HuH-7.5 (cell line): ENCODE results near the gene RASSF7.
"Not testable (repeated sequence)": the region's sequence is repeated elsewhere in the genome, so short reads cannot be mapped to it uniquely, and the experiment has no call there.

Source experiments
- DNase-seq: peaks from one replicate; pipeline ENCODE4 v3.0.0; 2011; ENCODE audit warnings: low spot score

Gene RASSF7

GRCh38 chr11:560305-561147 lies at the start of gene RASSF7, which contains the start of gene LMNTD2:
TSS of gene RASSF7 (plus strand) at chr11:560970. CDS start at chr11:561769, 799 bp downstream.
TSS of gene LMNTD2 (minus strand) at chr11:560738. CDS start at chr11:560716, 22 bp downstream.
- DNase-seq: peak; percentile 99

- DNase-seq: no peak
Observed at GRCh38 chr11:512761-513595, 47.8 kb upstream of the RASSF7 start.

- DNase-seq: no peak
Observed at GRCh38 chr11:514606-515005, 46.2 kb upstream of the RASSF7 start.

GRCh38 chr11:515131-515530 lies 45.6 kb upstream of the RASSF7 start:
- no peak for DNase-seq

GRCh38 chr11:516400-516799 lies 44.4 kb upstream of the RASSF7 start:
- no peak for DNase-seq

GRCh38 chr11:516918-517685 lies 43.7 kb upstream of the RASSF7 start:
- not testable (repeated sequence) for DNase-seq

- peak; percentile 83 for DNase-seq
Observed at GRCh38 chr11:518463-519202, 42.1 kb upstream of the RASSF7 start.

GRCh38 chr11:520428-521176 lies 40.2 kb upstream of the RASSF7 start:
- no peak for DNase-seq

GRCh38 chr11:521177-521688 lies 39.5 kb upstream of the RASSF7 start:
- DNase-seq: no peak

- DNase-seq: no peak
Observed at GRCh38 chr11:526192-526591, 34.6 kb upstream of the RASSF7 start.

GRCh38 chr11:528166-528814 lies 32.5 kb upstream of the RASSF7 start:
- DNase-seq: no peak

GRCh38 chr11:528815-529727 lies 31.7 kb upstream of the RASSF7 start:
- no peak for DNase-seq

GRCh38 chr11:529728-530411 lies 30.9 kb upstream of the RASSF7 start:
- DNase-seq: no peak

- no peak for DNase-seq
Observed at GRCh38 chr11:530960-531831, 29.6 kb upstream of the RASSF7 start.

GRCh38 chr11:531919-532526 lies 28.7 kb upstream of the RASSF7 start:
- no peak for DNase-seq

- no peak for DNase-seq
Observed at GRCh38 chr11:532527-532985, 28.2 kb upstream of the RASSF7 start.
